ENCODE data around the gene FUCA1.
A peak's percentile ranks its signal among the peaks of the same experiment; 100 is the strongest.

The FUCA1 gene

GRCh38 chr1:23800400-23801337 lies 67.4 kb downstream of the FUCA1 start, which contains the start of gene GALE:
Gene GALE, minus strand, starts transcription at chr1:23800754. Its CDS starts 1,747 bp downstream, at chr1:23799007.
- DNase-seq: peak; percentile 99

GRCh38 chr1:23799570-23800399 lies 68.3 kb downstream of the FUCA1 start:
- DNase-seq: peak; percentile 72

- no peak for DNase-seq
These were observed 68.9 kb downstream of the FUCA1 start for GRCh38 chr1:23799255-23799569.

DNA sequence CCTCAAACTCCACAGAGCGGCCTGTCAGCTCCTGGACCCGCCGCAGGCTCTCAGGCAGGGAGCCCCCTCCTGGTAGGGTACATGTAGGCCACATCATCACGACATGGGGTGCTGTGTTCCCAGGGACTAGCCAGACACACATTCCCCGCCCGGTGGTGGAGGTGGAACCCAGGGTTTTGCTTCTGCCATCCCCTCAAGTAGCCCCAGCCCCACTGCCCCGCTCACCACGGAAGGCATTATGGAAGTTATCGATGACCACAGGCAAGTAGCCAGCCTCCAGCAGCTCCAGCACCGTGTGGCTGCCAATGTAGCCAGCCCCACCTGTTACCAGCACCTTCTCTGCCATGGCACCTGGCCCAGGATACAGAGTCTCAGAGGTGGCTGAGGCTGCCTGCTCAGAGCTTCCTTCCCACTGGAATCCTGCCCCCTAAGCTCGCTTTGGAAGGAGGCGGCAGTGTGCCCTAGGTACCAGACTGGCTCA lies 69.4 kb downstream of the FUCA1 start:
- no peak for DNase-seq

DNA sequence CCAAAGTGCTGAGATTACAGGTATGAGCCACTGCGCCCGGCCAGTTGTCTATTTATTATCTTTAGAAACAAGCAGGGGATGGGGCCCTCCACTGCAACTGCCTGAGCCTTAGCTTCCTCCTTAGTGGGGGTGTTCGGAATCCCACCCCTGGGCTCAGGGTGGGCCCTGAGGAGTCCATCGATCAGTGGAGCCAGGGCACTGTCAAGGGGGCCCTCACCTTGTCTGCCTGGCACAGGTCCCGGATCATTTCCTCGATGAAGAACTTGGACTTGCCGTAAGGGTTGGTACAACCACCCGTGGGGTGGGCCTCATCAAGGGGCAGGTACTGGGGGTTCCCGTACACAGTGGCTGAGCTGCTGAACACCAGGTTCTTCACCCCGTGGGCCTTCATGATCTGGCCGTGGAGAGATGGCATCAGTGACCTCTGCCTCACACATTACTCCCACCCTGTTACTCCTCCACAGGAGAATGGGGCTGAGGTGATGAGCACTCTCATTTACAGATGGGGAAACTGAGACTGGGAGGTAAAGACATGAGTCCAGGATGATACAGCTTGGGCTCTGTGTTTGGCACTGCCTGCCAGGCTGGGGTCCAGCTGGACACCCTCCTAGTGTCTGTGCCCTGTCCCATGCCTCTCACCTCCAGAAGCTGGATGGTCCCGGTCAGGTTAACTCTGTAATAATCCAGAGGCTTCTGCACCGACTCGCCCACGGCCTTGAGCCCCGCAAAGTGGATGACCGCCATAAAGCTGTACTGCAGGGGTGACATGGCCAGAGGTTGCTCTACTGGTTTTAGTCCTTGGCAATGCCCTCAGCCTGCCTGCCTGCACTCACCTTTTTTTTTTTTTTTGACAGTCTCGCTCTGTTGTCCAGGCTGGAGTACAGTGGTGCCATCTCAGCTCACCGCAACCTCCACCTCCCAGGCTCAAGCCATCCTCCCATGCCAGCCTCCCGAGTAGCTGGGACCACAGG lies 70.3 kb downstream of the FUCA1 start:
- DNase-seq: no peak

- no peak for DNase-seq
These were observed 71.4 kb downstream of the FUCA1 start for GRCh38 chr1:23796466-23797271.

GRCh38 chr1:23795676-23796465 lies 72.2 kb downstream of the FUCA1 start:
- DNase-seq: no peak
